IPS-15b (cell line): Measurements from ENCODE around the gene TRIM29.
"Not testable (repeated sequence)": the region's sequence is repeated elsewhere in the genome, so short reads cannot be mapped to it uniquely, and the experiment has no call there.

ENCODE experiments used
- H3K27me3 ChIP-seq: one replicate; pipeline ENCODE4 v1.6.1; 2013; ENCODE audit warnings: low read length; ENCODE audit not compliant: control insufficient read depth, insufficient read depth
- H3K36me3 ChIP-seq: one replicate; pipeline ENCODE4 v1.6.1; 2013; ENCODE audit warnings: low read length; ENCODE audit not compliant: control insufficient read depth, insufficient read depth
- H3K4me1 ChIP-seq: one replicate; pipeline ENCODE4 v1.6.1; 2013; ENCODE audit warnings: mild to moderate bottlenecking, low read length; ENCODE audit not compliant: control insufficient read depth, insufficient read depth
- H3K4me3 ChIP-seq: one replicate; pipeline ENCODE4 v1.5.1; 2013; ENCODE audit warnings: low read depth, low read length
- H3K9ac ChIP-seq: one replicate; pipeline ENCODE4 v1.6.1; 2013; ENCODE audit warnings: low read depth, mild to moderate bottlenecking, low read length
- H3K9me3 ChIP-seq: one replicate; pipeline ENCODE4 v1.6.1; 2013; ENCODE audit warnings: mild to moderate bottlenecking, low read length; ENCODE audit not compliant: control insufficient read depth, insufficient read depth

The TRIM29 gene

DNA sequence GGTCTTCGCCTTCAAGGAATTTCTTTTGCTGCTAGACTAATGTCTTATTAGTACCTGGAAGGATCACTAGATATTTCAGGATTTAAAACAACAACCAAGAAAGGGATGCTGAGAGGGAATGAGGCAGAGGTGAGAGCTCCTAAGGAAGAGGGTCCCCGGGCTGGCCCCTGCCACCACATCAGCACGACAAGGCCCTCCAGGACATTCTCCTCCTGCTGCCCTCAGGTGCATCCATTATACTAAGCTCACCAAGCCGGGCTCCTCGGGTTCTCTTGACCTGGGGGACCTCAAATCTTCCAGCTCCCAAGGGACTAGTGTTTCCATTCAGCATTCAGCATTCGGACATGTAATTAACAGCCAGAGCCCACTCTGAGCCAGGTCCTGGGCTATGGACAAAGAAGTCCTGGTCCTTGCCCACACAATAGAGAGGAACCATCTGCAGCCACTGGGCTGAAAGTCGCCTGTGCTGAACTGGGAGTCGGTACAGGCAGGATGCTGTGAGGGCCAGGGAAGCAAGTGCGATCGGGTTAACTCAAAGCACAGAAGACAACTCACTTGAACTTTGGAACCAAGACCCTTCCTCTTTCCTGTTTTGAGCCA, 43.6 kb upstream of the TRIM29 start:
- Histone ChIP-seq H3K36me3 (no peaks in the 10 kb centered on the region), H3K9ac (no peak overlapping the region), H3K4me3 (no peak overlapping the region), H3K9me3 (no peaks in the 10 kb centered on the region), H3K4me1 (peaks cover 7% of the 10 kb centered on the region), H3K27me3 (peaks cover 69% of the 10 kb centered on the region)

DNA sequence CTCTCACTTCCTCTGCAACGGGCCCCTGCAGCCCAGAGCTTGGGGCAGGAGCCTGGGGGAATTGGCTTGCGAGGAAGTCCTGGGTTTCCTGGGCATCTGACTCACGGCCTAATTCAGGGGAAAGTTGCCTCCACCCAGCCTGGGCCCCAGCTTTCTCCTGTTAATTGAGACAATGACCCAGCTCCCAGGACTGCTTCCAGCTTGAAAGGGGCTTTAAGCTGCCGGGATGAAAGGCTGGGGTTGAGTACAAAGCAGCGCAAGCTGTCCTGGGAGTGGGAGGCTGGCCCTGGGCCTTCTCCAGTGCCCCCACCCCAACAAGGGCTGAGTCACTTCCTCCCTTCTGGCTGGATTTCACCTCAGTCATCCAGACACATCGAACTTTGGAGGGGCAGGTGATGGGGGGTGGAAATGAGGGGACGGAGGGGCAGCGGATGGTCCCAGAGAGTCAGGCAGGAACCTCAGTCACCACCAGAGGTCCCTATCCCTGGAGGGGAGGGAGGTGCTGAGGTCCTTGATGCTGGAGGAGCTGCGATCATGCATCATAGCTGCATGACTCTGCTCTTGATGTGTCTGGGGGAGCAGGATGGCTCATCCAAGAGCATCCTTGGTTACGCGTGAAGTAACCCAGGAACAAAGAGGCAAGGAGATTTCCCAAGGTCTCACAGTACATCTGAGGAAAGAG, 42.8 kb upstream of the TRIM29 start:
- Histone ChIP-seq H3K9me3 (no peaks in the 10 kb centered on the region), H3K27me3 (peaks cover 74% of the 10 kb centered on the region), H3K4me1 (peaks cover 7% of the 10 kb centered on the region), H3K4me3 (no peak overlapping the region), H3K9ac (no peak overlapping the region), H3K36me3 (no peaks in the 10 kb centered on the region)

DNA sequence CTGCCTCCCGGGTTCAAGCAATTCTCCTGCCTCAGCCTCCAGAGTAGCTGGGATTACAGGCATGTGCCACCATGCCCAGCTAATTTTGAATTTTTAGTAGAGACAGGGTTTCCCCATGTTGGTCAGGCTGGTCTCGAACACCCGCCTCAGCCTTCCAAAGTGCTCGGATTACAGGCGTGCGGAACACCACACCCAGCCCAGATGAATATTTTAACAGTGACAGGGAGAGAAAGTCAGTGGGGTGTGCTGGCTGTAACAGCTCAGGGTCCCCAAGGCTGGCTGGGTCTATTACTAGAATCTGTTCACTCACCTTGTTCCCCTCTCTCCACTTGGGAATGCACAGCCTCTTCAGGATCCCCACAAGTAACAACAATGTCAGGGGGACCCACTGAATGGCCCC, 42.1 kb upstream of the TRIM29 start:
- H3K27me3 ChIP-seq: peaks cover 76% of the 10 kb centered on the region
- not testable (repeated sequence) for H3K9ac ChIP-seq, H3K4me1 ChIP-seq, H3K36me3 ChIP-seq, H3K9me3 ChIP-seq, H3K4me3 ChIP-seq

DNA sequence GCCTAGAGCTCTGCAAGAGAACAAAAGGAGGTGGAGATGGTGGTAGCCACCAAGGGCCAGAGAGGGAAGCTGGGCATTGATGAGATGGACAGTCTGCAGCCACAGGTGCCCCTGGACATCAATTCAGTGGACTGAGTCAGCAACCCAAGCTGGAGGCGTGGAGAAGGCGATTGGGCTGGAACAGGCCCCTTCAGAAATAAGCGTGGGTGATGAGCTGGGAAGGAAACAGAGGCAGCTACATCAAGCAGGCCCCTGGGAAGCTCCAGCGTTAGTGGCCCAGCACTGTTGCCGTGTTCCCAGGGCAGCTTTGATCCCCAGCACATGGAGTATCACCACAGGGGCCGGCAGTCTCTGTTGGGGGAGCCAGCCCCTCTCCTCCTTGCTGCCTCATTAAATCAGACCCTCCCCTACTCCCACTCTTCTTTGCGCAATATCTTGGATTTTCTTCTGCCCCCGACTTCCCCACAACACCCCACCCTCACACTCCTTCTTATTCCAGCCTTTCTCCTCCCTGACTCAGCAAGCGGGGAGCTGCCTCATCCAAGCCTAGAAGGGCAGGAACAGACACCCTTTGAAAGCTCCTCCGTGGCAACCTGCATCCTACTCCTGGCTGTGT, 41.3 kb upstream of the TRIM29 start:
- Histone ChIP-seq H3K27me3 (peaks cover 78% of the 10 kb centered on the region), H3K4me3 (no peak overlapping the region), H3K9me3 (no peaks in the 10 kb centered on the region), H3K36me3 (no peaks in the 10 kb centered on the region), H3K4me1 (peaks cover 7% of the 10 kb centered on the region), H3K9ac (no peak overlapping the region)

DNA sequence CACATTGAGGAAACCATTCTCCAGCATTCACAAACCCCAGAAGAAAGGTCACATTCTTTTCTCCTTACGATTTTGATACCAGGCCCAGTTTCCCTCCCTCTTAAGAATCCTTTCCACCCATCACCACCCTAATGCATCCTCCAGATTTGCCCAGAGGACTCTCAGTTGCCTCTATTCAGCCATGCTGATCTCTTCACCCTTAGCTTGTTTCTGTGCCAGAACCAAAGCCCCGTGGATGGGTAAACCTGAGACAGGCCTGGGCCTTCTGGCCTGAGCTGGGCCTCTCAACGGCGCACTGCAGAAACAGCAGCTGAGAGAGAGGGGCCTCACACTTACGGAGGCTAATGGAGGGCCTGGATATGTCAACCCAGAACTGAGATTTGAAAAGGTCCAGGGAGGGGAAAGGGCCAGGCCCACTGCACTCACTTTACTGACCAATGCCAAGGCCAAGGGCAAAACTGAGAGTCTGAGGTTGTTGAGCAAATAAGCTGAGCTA, 40.7 kb upstream of the TRIM29 start:
- no peak overlapping the region for H3K4me3 ChIP-seq

DNA sequence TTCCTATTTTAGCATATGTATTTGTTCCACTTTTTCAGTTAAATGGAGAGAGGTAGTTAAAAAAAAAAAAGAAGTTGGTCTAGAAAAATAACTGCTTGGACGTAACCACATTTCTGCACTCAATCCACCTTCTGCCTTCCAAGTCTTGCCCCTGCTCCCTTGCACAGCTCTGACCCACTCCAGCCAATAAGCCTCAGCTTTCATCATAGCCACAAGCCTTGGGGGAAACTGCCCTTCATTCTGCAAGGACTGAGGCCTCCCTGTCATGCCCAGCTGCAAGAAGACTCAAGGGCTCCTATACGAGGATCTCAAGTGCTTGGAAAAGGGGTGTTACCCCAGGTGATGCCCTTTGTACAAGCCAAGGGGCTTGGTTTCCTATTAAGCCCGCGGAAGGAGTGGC, 37.0 kb upstream of the TRIM29 start:
- Histone ChIP-seq H3K9me3 (no peaks in the 10 kb centered on the region), H3K9ac (no peak overlapping the region), H3K4me3 (no peak overlapping the region), H3K36me3 (no peaks in the 10 kb centered on the region), H3K27me3 (peaks cover 90% of the 10 kb centered on the region), H3K4me1 (no peaks in the 10 kb centered on the region)

More for the DNA sequence above, 40.7 kb upstream of the TRIM29 start:
- no peaks in the 10 kb centered on the region for H3K9me3 ChIP-seq
- H3K4me1 ChIP-seq: peaks cover 7% of the 10 kb centered on the region
- H3K27me3 ChIP-seq: peaks cover 82% of the 10 kb centered on the region
- H3K36me3 ChIP-seq: no peaks in the 10 kb centered on the region
- H3K9ac ChIP-seq: no peak overlapping the region

DNA sequence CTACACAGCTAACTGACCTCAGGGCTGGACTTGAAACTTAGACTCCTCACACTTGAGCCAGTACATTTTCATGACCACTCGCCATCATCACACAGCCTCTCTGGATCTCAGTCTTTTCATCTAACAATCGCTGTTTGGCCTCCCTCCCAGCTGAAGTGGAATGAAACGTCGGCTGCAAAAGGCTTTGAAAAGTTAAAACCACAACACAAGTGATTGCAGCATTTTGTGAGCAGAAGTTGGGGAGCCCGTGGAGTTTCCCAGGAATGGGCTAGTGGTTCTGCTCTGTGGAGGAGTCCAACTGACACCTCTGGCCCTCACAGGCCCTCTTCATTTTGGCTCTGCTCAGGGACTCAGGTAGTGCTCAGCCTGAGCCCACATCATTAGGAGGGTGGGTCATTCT, 35.9 kb upstream of the TRIM29 start:
- peaks cover 89% of the 10 kb centered on the region for H3K27me3 ChIP-seq

DNA sequence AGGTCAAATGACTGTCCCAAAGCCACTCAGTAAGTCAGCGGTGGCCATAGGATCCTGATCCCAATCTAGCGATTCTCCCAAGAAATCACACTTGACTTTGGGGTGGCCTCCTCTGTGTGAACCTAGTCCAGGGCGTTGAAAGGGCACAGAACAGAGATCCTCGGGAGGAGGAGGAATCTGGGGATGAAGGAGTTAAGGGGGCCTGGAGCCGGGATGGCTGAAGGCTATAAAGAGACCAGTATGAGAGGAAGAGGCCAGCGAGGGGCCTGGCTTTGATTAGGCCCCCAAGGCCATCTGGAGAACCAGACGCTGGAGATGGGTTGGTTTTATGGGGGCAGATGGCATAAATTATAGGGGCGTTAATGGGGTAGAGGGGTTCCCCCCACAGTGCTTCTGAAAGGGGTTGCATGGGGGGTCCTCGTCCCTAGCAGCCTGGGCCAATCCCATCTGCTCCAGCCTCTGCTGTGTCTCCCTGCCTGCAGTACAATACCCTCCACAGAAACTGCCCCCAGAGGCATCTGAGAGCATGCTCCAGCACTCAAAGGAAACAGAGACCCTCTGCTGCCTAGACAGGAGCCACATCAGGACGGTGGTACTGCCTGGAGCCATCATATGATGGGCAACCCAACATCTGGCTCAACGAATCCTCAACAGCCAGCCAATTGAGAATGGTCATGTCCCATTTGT, 35.2 kb upstream of the TRIM29 start:
- Histone ChIP-seq H3K9ac (no peak overlapping the region), H3K27me3 (peaks cover 89% of the 10 kb centered on the region), H3K36me3 (no peaks in the 10 kb centered on the region), H3K4me3 (no peak overlapping the region), H3K4me1 (no peaks in the 10 kb centered on the region), H3K9me3 (no peaks in the 10 kb centered on the region)

More for the DNA sequence above, 35.9 kb upstream of the TRIM29 start:
- Histone ChIP-seq H3K9ac (no peak overlapping the region), H3K9me3 (no peaks in the 10 kb centered on the region), H3K4me3 (no peak overlapping the region), H3K4me1 (no peaks in the 10 kb centered on the region), H3K36me3 (no peaks in the 10 kb centered on the region)

DNA sequence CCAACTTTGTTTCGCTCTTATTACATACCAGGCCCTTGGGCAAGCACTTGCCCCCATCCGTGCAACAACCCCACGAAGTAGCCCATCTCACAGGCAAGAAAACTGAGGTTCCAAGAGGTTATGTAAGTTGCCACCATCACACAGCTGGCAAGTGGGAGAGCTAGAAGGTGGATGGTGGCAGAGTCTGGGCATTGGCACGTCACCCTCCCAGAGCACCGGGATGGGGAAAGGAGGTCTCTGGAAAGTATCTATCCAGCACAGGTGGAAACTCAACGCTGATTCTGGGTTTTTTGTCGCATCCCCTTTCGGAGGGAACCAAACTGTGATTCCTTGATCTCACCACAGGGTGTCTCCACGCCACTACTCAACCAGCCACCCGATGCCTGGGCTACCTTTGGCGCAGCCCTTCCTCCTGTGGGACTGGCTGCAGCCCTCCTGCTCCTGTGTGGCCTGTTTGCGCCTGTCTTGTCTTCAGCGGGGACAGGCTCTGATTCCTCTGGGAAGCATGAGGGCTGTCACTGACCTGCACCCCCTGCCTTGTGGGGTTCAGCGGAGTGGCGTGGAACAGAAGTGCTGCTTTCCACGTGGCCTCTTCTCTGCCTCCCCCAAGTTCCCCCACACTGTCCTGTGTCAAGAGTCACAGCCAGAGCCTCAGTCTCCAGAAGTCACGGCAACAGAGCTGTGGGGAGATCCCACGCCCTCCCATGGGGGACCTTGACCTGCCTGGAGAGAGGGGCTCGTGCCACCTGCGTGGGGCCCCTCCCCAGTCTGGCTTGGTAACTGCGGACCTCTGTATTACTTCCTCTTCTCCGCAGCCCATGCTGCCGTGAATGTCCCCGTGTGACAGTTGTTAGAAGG, 34.4 kb upstream of the TRIM29 start:
- no peak overlapping the region for H3K4me3 ChIP-seq
- no peaks in the 10 kb centered on the region for H3K36me3 ChIP-seq
- H3K9me3 ChIP-seq: no peaks in the 10 kb centered on the region
- peaks cover 90% of the 10 kb centered on the region for H3K27me3 ChIP-seq
- no peak overlapping the region for H3K9ac ChIP-seq
- H3K4me1 ChIP-seq: no peaks in the 10 kb centered on the region

DNA sequence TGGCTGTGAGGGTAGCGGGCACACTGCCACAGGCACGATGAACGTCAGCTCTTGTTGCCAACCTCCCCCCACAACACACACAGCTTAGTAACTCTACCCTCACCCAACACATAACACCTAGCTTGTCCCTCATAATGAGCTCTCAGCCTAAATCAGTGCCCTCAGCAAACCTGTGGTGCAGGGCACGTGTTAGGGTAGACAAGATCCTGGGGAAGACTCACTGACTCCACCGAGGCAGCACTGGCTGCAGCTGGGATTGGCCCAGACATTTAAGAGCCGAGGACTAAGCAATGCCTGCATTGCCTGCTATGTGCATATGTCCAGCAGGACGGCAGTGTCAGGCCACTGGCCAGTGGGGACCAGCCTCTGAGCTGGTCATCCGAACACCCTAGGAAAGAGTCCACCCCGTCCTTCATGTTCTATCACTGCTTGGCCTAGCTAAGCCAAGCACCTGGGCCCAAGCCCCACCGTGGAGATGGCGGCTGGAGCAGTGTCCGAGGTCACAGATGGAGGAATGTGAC, 32.9 kb upstream of the TRIM29 start:
- Histone ChIP-seq H3K36me3 (no peaks in the 10 kb centered on the region), H3K9me3 (no peaks in the 10 kb centered on the region), H3K4me1 (no peaks in the 10 kb centered on the region), H3K27me3 (peaks cover 88% of the 10 kb centered on the region), H3K9ac (no peak overlapping the region), H3K4me3 (no peak overlapping the region)
